ENCODE data around the gene SH2B3.

- TF ChIP-seq GABPA (IDR thresholded peaks at IDR 0.05; ENCODE audit: low read depth, low read length) (no peak), GABPA (CRISPR knock-in tag; IDR thresholded peaks at IDR 0.05; ENCODE audit: low read depth) (no peak), NR2C2 (CRISPR knock-in tag; IDR thresholded peaks at IDR 0.05; ENCODE audit: borderline replicate concordance) (no peak), MYC (CRISPR knock-in tag; IDR thresholded peaks at IDR 0.05; ENCODE audit: borderline replicate concordance) (no peak), EZH2 (conservative IDR thresholded peaks at IDR 0.05; ENCODE audit: low read depth, low read length) (no peak), KDM2A (CRISPR knock-in tag; IDR thresholded peaks at IDR 0.05; ENCODE audit: borderline replicate concordance, low read depth) (no peak), NR2F6 (IDR thresholded peaks at IDR 0.05) (no peak), NR2F6 (CRISPR knock-in tag; IDR thresholded peaks at IDR 0.05) (no peak), ZNF607 (CRISPR knock-in tag; IDR thresholded peaks at IDR 0.05; ENCODE audit: borderline replicate concordance) (no peak), ZNF274 (CRISPR knock-in tag; IDR thresholded peaks at IDR 0.05) (no peak)
- TF ChIP-seq, protein P1, sequence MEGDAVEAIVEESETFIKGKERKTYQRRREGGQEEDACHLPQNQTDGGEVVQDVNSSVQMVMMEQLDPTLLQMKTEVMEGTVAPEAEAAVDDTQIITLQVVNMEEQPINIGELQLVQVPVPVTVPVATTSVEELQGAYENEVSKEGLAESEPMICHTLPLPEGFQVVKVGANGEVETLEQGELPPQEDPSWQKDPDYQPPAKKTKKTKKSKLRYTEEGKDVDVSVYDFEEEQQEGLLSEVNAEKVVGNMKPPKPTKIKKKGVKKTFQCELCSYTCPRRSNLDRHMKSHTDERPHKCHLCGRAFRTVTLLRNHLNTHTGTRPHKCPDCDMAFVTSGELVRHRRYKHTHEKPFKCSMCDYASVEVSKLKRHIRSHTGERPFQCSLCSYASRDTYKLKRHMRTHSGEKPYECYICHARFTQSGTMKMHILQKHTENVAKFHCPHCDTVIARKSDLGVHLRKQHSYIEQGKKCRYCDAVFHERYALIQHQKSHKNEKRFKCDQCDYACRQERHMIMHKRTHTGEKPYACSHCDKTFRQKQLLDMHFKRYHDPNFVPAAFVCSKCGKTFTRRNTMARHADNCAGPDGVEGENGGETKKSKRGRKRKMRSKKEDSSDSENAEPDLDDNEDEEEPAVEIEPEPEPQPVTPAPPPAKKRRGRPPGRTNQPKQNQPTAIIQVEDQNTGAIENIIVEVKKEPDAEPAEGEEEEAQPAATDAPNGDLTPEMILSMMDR (CRISPR knock-in tag; IDR thresholded peaks at IDR 0.05) = no peak
Observed at GRCh38 chr12:111412830-111413441, 7.2 kb downstream of the SH2B3 start.

Measured in HepG2 (cell line).